Astrocyte (in vitro differentiated cells and primary cell): Measurements from ENCODE around the gene ECHS1. TPM values are rescaled to one million over a fixed set of nuclear protein-coding genes. Genes with fewer than 3 reads are reported as not detected.

Source experiments
- DNase-seq: peaks from one replicate; pipeline ENCODE4 v3.0.0-alpha.2; 2010; ENCODE audit warnings: low read depth
- FAIRE-seq: peaks from 2 replicates; lab custom pipeline; 2011; peaks lifted over from hg19 to GRCh38; lab: Jason Lieb, UNC
- H2AFZ ChIP-seq: 2 replicates; pipeline ENCODE4 v1.6.0; 2012; ENCODE audit warnings: low read depth, low read length, inconsistent platforms
- H3K27ac ChIP-seq: 2 replicates; pipeline ENCODE4 v1.5.1; 2011; ENCODE audit warnings: low read depth, low read length, inconsistent platforms
- H3K27me3 ChIP-seq: 2 replicates; pipeline ENCODE4 v1.6.0; 2011; ENCODE audit warnings: low read length, inconsistent platforms; ENCODE audit not compliant: insufficient read depth
- H3K36me3 ChIP-seq: 2 replicates; pipeline ENCODE4 v1.5.1; 2011; ENCODE audit warnings: low read length, inconsistent platforms; ENCODE audit not compliant: insufficient read depth
- H3K4me1 ChIP-seq: 2 replicates; pipeline ENCODE4 v1.5.1; 2011; ENCODE audit warnings: low read length, inconsistent platforms; ENCODE audit not compliant: insufficient read depth
- H3K4me2 ChIP-seq: 2 replicates; pipeline ENCODE4 v1.6.0; 2012; ENCODE audit warnings: low read length, inconsistent platforms
- H3K4me3 ChIP-seq: 2 replicates; pipeline ENCODE4 v1.5.1; 2011; ENCODE audit warnings: low read depth, mild to moderate bottlenecking, low read length, inconsistent platforms; ENCODE audit not compliant: insufficient read depth
- H3K79me2 ChIP-seq: 2 replicates; pipeline ENCODE4 v1.6.0; 2012; ENCODE audit warnings: mild to moderate bottlenecking, low read length, inconsistent platforms; ENCODE audit not compliant: insufficient read depth
- H3K9ac ChIP-seq: 2 replicates; pipeline ENCODE4 v1.6.0; 2012; ENCODE audit warnings: mild to moderate bottlenecking, low read length, inconsistent platforms
- H3K9me3 ChIP-seq: 2 replicates; pipeline ENCODE4 v1.5.1; 2012; ENCODE audit warnings: low read depth, mild to moderate bottlenecking, low read length, inconsistent platforms; ENCODE audit not compliant: insufficient read depth
- H4K20me1 ChIP-seq: 2 replicates; pipeline ENCODE4 v1.6.0; 2012; ENCODE audit warnings: low read length, inconsistent platforms; ENCODE audit not compliant: insufficient read depth
- H3K27ac Mint-ChIP-seq: one replicate; pipeline ENCODE4 v1.8.0; 2021; ENCODE audit warnings: mild to moderate bottlenecking, mixed read lengths; ENCODE audit not compliant: unreplicated experiment
- H3K27me3 Mint-ChIP-seq: one replicate; pipeline ENCODE4 v1.8.0; 2021; ENCODE audit warnings: low read depth, mixed read lengths; ENCODE audit not compliant: unreplicated experiment
- H3K36me3 Mint-ChIP-seq: one replicate; pipeline ENCODE4 v1.8.0; 2021; ENCODE audit warnings: low read depth, mixed read lengths; ENCODE audit not compliant: unreplicated experiment
- H3K4me1 Mint-ChIP-seq: one replicate; pipeline ENCODE4 v1.8.0; 2021; ENCODE audit warnings: low read depth, mixed read lengths; ENCODE audit not compliant: unreplicated experiment
- H3K4me3 Mint-ChIP-seq: one replicate; pipeline ENCODE4 v1.8.0; 2021; ENCODE audit warnings: mild to moderate bottlenecking, moderate library complexity, mixed read lengths; ENCODE audit not compliant: unreplicated experiment
- H3K9me3 Mint-ChIP-seq: one replicate; pipeline ENCODE4 v1.8.0; 2021; ENCODE audit warnings: mild to moderate bottlenecking, mixed read lengths; ENCODE audit not compliant: unreplicated experiment
- CTCF ChIP-seq: IDR thresholded peaks from 2 replicates; pipeline ENCODE4 v1.5.1; 2011; ENCODE audit warnings: low read depth, mild to moderate bottlenecking, inconsistent platforms, low read length, moderate library complexity; ENCODE audit not compliant: insufficient read depth
- EZH2 ChIP-seq: IDR thresholded peaks from 2 replicates; pipeline ENCODE4 v1.6.1; 2012; ENCODE audit warnings: mild to moderate bottlenecking, low read length, inconsistent platforms; ENCODE audit not compliant: insufficient read depth
- total RNA-seq: library from RNA; stranded (reverse); gene quantifications from 2 replicates; pipeline ENCODE4 v1.2.1, GENCODE V29; 2021

ECHS1 gene
- total RNA-seq, 1 donor from 2014 or later: 90.9 TPM

- no peak for TF ChIP-seq CTCF
- no peak for TF ChIP-seq EZH2
- peak overlapping the region; percentile 86 for H3K4me2 ChIP-seq
- no peak for DNase-seq
Observed at GRCh38 chr10:133379801-133380666, 6.9 kb upstream of the ECHS1 start.

GRCh38 chr10:133379152-133379800 is 6.1 kb upstream of the ECHS1 start, which contains the start of gene PAOX:
Gene PAOX, plus strand, starts transcription at chr10:133379262. Its CDS starts 55 bp downstream, at chr10:133379317.
- no peaks in the 10 kb centered on the region for H3K36me3 ChIP-seq
- peaks cover 7% of the 10 kb centered on the region for H3K4me1 ChIP-seq
- H3K4me3 ChIP-seq: peak within 1 kb of the TSS; percentile 78
- Mint-ChIP-seq H3K4me1 (no peaks in the 10 kb centered on the region), H3K27ac (no peak within 1 kb of the TSS), H3K4me3 (peak within 1 kb of the TSS; percentile 85), H3K9me3 (peaks cover 2% of the 10 kb centered on the region), H3K36me3 (no peaks in the 10 kb centered on the region), H3K27me3 (peaks cover 14% of the 10 kb centered on the region)
- H3K9me3 ChIP-seq: no peaks in the 10 kb centered on the region
- no peaks in the 10 kb centered on the region for H4K20me1 ChIP-seq
- H3K4me2 ChIP-seq: peak within 1 kb of the TSS; percentile 99
- FAIRE-seq (no peak), DNase-seq (peak; percentile 12)
- H3K27me3 ChIP-seq: no peaks in the 10 kb centered on the region
- TF ChIP-seq CTCF (no peak), EZH2 (no peak)
- H2AFZ ChIP-seq: peak within 1 kb of the TSS; percentile 96
- H3K79me2 ChIP-seq: no peaks in the 10 kb centered on the region
- H3K27ac ChIP-seq: no peak within 1 kb of the TSS
- H3K9ac ChIP-seq: peak within 1 kb of the TSS; percentile 73

More at GRCh38 chr10:133379801-133380666, 6.9 kb upstream of the ECHS1 start:
- no peaks in the 10 kb centered on the region for H3K36me3 ChIP-seq
- peak overlapping the region; percentile 56 for H3K4me3 ChIP-seq
- Mint-ChIP-seq H3K36me3 (peaks cover 4% of the 10 kb centered on the region), H3K4me1 (no peaks in the 10 kb centered on the region), H3K27me3 (peaks cover 8% of the 10 kb centered on the region), H3K4me3 (peak overlapping the region; percentile 67), H3K9me3 (peaks cover under 1% of the 10 kb centered on the region), H3K27ac (no peak overlapping the region)
- no peaks in the 10 kb centered on the region for H4K20me1 ChIP-seq
- FAIRE-seq: no peak
- H3K9me3 ChIP-seq: no peaks in the 10 kb centered on the region
- H3K4me1 ChIP-seq: peaks cover 7% of the 10 kb centered on the region
- no peaks in the 10 kb centered on the region for H3K79me2 ChIP-seq
- H3K27me3 ChIP-seq: no peaks in the 10 kb centered on the region
- no peak overlapping the region for H2AFZ ChIP-seq
- peak overlapping the region; percentile 73 for H3K9ac ChIP-seq
- no peak overlapping the region for H3K27ac ChIP-seq
